Measurements from ENCODE around the gene TULP4. TPM values are rescaled to one million over a fixed set of nuclear protein-coding genes. Genes with fewer than 3 reads are reported as not detected.

The TULP4 gene
- polyA plus RNA-seq, 1 donor (not counting 4 experiments of a cell fraction or from before 2014, with no cell fraction given): 13.1 TPM

- no peak for FAIRE-seq
- no peak overlapping the region for H3K9ac ChIP-seq (ENCODE audit: control insufficient read depth, extremely low read depth, insufficient read depth, low read length)
- no peaks in the 10 kb centered on the region for H3K9me3 ChIP-seq (ENCODE audit: control insufficient read depth, low read depth, low read length)
- TF ChIP-seq, protein P1, sequence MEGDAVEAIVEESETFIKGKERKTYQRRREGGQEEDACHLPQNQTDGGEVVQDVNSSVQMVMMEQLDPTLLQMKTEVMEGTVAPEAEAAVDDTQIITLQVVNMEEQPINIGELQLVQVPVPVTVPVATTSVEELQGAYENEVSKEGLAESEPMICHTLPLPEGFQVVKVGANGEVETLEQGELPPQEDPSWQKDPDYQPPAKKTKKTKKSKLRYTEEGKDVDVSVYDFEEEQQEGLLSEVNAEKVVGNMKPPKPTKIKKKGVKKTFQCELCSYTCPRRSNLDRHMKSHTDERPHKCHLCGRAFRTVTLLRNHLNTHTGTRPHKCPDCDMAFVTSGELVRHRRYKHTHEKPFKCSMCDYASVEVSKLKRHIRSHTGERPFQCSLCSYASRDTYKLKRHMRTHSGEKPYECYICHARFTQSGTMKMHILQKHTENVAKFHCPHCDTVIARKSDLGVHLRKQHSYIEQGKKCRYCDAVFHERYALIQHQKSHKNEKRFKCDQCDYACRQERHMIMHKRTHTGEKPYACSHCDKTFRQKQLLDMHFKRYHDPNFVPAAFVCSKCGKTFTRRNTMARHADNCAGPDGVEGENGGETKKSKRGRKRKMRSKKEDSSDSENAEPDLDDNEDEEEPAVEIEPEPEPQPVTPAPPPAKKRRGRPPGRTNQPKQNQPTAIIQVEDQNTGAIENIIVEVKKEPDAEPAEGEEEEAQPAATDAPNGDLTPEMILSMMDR (optimal IDR thresholded peaks at IDR 0.05 in 1 of 3, IDR thresholded peaks at IDR 0.05 in 1 of 3, conservative IDR thresholded peaks at IDR 0.05 in 1 of 3; ENCODE audit: extremely low read depth in 1 of 3, insufficient read depth in 2 of 3, low read length in 3 of 3): no peak
- no peak for TF ChIP-seq EZH2 (IDR thresholded peaks at IDR 0.05; ENCODE audit: low read length)
- no peaks in the 10 kb centered on the region for H3K27me3 ChIP-seq (ENCODE audit: control insufficient read depth, extremely low read depth, insufficient read depth, low read length)
- H3K4me3 ChIP-seq (ENCODE audit: control insufficient read depth in 2 of 3, extremely low read depth in 1 of 3, insufficient read depth in 2 of 3, low read depth in 1 of 3, low read length in 3 of 3): no peak overlapping the region
- peaks cover 5% of the 10 kb centered on the region for H4K20me1 ChIP-seq (ENCODE audit: control insufficient read depth, extremely low read depth, insufficient read depth, low read length)
- peaks cover 47% of the 10 kb centered on the region for H3K79me2 ChIP-seq (ENCODE audit: control insufficient read depth, insufficient read depth, low read length)
- peaks cover 4% of the 10 kb centered on the region for H3K9me1 ChIP-seq (ENCODE audit: control insufficient read depth, extremely low read depth, insufficient read depth, low read length)
- peak overlapping the region; percentile 55 for H3K4me2 ChIP-seq (ENCODE audit: control insufficient read depth, extremely low read depth, insufficient read depth, low read depth, low read length)
- no peaks in the 10 kb centered on the region for H3K36me3 ChIP-seq (ENCODE audit: control insufficient read depth in 2 of 2, extremely low read depth in 1 of 2, insufficient read depth in 2 of 2, low read length in 2 of 2)
- DNase-seq (ENCODE audit: low read depth, low spot score): no peak
- dilution Hi-C loops (cut with MboI; ENCODE audit: extremely low pct_ligation_motif_present, low sequenced_read_pairs): no loop called here
- peak overlapping the region; percentile 54 for H3K27ac ChIP-seq (ENCODE audit: control insufficient read depth, insufficient read depth, low read length)
- H3K4me1 ChIP-seq (ENCODE audit: control insufficient read depth, extremely low read depth, insufficient read depth, low read length): peaks cover 33% of the 10 kb centered on the region
- H2AFZ ChIP-seq (ENCODE audit: control insufficient read depth, low read length): no peak overlapping the region
Measured at GRCh38 chr6:158323561-158323958, 11.3 kb downstream of the TULP4 start.

- Histone ChIP-seq H3K36me3 (ENCODE audit: control insufficient read depth in 2 of 2, extremely low read depth in 1 of 2, insufficient read depth in 2 of 2, low read length in 2 of 2) (no peaks in the 10 kb centered on the region), H2AFZ (ENCODE audit: control insufficient read depth, low read length) (no peak overlapping the region), H3K27ac (ENCODE audit: control insufficient read depth, insufficient read depth, low read length) (no peak overlapping the region), H3K79me2 (ENCODE audit: control insufficient read depth, insufficient read depth, low read length) (peaks cover 48% of the 10 kb centered on the region), H3K9me3 (ENCODE audit: control insufficient read depth, low read depth, low read length) (no peaks in the 10 kb centered on the region), H3K4me2 (ENCODE audit: control insufficient read depth, extremely low read depth, insufficient read depth, low read depth, low read length) (no peak overlapping the region), H3K27me3 (ENCODE audit: control insufficient read depth, extremely low read depth, insufficient read depth, low read length) (no peaks in the 10 kb centered on the region), H3K4me3 (ENCODE audit: control insufficient read depth in 2 of 3, extremely low read depth in 1 of 3, insufficient read depth in 2 of 3, low read depth in 1 of 3, low read length in 3 of 3) (no peak overlapping the region), H3K9me1 (ENCODE audit: control insufficient read depth, extremely low read depth, insufficient read depth, low read length) (peaks cover 4% of the 10 kb centered on the region), H4K20me1 (ENCODE audit: control insufficient read depth, extremely low read depth, insufficient read depth, low read length) (peaks cover 5% of the 10 kb centered on the region), H3K4me1 (ENCODE audit: control insufficient read depth, extremely low read depth, insufficient read depth, low read length) (peaks cover 33% of the 10 kb centered on the region), H3K9ac (ENCODE audit: control insufficient read depth, extremely low read depth, insufficient read depth, low read length) (no peak overlapping the region)
- dilution Hi-C loops (cut with MboI; ENCODE audit: extremely low pct_ligation_motif_present, low sequenced_read_pairs): no loop called here
- DNase-seq (ENCODE audit: low read depth, low spot score) (no peak), FAIRE-seq (no peak)
- no peak for TF ChIP-seq EZH2 (IDR thresholded peaks at IDR 0.05; ENCODE audit: low read length)
- TF ChIP-seq, protein P1 (optimal IDR thresholded peaks at IDR 0.05 in 1 of 3, IDR thresholded peaks at IDR 0.05 in 1 of 3, conservative IDR thresholded peaks at IDR 0.05 in 1 of 3; ENCODE audit: extremely low read depth in 1 of 3, insufficient read depth in 2 of 3, low read length in 3 of 3): no peak
Measured at GRCh38 chr6:158324136-158324535, 11.9 kb downstream of the TULP4 start.

All from keratinocyte (primary cell).